ENCODE data around the gene GRHPR.
A peak's percentile ranks its signal among the peaks of the same experiment; 100 is the strongest.

GRHPR gene

DNA sequence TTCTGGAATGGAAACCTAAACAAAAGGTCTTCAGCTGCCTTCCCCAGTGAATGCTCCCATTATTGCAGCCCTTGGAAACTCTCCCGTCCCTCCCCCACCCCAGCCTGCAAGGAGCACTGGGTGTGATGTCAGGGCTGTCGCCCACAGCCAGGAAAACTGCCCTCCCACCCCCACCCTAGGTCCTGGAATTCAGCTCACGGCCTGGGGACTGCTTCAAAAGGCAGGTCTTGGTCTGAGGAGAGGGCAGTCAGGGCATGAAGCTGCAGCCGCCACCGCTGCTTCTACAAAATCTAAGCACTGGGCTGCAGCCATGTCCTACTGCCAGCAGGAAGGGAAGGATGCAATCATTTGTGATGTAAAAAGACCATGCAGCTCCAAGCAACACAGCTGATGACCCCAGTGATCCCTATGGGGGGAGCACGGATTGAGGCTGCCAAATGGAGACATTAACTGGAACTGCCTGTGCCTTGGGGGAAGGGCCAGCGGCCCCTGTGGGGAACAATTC lies 11.4 kb downstream of the GRHPR start (continued):
- TF ChIP-seq, protein P1, sequence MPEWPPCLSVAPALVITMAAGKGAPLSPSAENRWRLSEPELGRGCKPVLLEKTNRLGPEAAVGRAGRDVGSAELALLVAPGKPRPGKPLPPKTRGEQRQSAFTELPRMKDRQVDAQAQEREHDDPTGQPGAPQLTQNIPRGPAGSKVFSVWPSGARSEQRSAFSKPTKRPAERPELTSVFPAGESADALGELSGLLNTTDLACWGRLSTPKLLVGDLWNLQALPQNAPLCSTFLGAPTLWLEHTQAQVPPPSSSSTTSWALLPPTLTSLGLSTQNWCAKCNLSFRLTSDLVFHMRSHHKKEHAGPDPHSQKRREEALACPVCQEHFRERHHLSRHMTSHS (tag by site-specific recombination; IDR thresholded peaks at IDR 0.05): no peak
- TF ChIP-seq KLF10 (tag by site-specific recombination; IDR thresholded peaks at IDR 0.05) (no peak), CTCF (tag by site-specific recombination; IDR thresholded peaks at IDR 0.05) (no peak), ZNF10 (tag by site-specific recombination; IDR thresholded peaks at IDR 0.05) (no peak), ZFHX2 (tag by site-specific recombination; conservative IDR thresholded peaks at IDR 0.05) (no peak), HOXC10 (CRISPR knock-in tag; IDR thresholded peaks at IDR 0.05) (no peak)

DNA sequence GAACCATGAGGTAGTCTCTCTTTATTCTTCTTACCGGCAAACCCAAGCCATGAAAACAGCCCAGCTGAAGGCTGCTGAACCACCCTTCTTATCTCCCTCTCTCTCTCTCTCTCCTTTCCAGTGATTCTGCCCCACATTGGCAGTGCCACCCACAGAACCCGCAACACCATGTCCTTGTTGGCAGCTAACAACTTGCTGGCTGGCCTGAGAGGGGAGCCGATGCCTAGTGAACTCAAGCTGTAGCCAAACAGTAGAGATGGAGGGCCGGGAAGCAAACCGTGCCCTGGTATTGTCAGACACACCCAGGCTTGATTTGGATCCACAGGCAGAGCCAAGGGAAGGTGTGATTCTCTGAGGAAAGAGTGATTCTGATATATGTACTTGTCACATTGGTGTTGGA lies 14.0 kb downstream of the GRHPR start:
- Histone ChIP-seq H3K9me3 (ENCODE audit: control insufficient read depth, insufficient read depth, low read depth, low read length) (no peaks in the 10 kb centered on the region), H3K4me3 (ENCODE audit: low read depth, low read length) (no peak overlapping the region), H3K4me1 (ENCODE audit: control insufficient read depth, insufficient read depth, low read length) (no peaks in the 10 kb centered on the region), H3K27ac (ENCODE audit: extremely low read depth, low read depth, low read length) (no peak overlapping the region), H3K36me3 (ENCODE audit: control insufficient read depth in 2 of 2, insufficient read depth in 1 of 2, low read length in 2 of 2) (peaks cover 5 to 100% of the 10 kb centered on the region in 2 experiments)
- CTCF ChIA-PET: interaction anchor here (2.3 kb wide), 1 partner anchor 22 kb away, joined by 6 read pairs; no protein-coding TSS in a partner anchor
- POLR2A ChIA-PET: no interaction called here
- TF ChIP-seq ZNF174 (tag by site-specific recombination; IDR thresholded peaks at IDR 0.05) (no peak), ZNF571 (tag by site-specific recombination; IDR thresholded peaks at IDR 0.05) (no peak), RBAK (tag by site-specific recombination; IDR thresholded peaks at IDR 0.05) (no peak), ZNF335 (tag by site-specific recombination; conservative IDR thresholded peaks at IDR 0.05) (no peak), ZNF223 (tag by site-specific recombination; IDR thresholded peaks at IDR 0.05) (no peak), ZBTB10 (tag by site-specific recombination; IDR thresholded peaks at IDR 0.05) (no peak), ZNF114 (tag by site-specific recombination; IDR thresholded peaks at IDR 0.05) (no peak)
- TF ChIP-seq, protein P2, sequence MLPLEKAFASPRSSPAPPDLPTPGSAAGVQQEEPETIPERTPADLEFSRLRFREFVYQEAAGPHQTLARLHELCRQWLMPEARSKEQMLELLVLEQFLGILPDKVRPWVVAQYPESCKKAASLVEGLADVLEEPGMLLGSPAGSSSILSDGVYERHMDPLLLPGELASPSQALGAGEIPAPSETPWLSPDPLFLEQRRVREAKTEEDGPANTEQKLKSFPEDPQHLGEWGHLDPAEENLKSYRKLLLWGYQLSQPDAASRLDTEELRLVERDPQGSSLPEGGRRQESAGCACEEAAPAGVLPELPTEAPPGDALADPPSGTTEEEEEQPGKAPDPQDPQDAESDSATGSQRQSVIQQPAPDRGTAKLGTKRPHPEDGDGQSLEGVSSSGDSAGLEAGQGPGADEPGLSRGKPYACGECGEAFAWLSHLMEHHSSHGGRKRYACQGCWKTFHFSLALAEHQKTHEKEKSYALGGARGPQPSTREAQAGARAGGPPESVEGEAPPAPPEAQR (tag by site-specific recombination; IDR thresholded peaks at IDR 0.05): no peak

DNA sequence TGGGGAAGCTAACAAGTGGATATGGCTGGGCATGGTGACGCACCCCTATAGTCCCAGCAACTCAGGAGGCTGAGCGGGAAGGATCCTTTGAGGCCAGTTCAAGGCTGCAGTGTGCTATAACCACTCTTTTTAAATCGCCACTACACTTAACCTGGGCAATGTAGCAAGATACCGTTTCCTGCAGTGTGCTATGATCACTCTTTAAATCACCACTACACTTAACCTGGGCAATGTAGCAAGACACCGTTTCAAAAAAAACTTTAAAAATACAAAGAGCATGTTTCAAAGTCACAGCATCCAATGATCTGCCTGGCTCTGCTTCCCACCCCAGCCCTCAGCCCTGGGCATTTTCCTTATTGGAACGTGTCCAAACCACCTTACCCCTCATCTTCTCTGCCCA lies 14.5 kb downstream of the GRHPR start:
- no peak overlapping the region for H3K27ac ChIP-seq (ENCODE audit: extremely low read depth, low read depth, low read length)
- no peaks in the 10 kb centered on the region for H3K4me1 ChIP-seq (ENCODE audit: control insufficient read depth, insufficient read depth, low read length)
- TF ChIP-seq ZNF211 (tag by site-specific recombination; IDR thresholded peaks at IDR 0.05; ENCODE audit: low read depth) (no peak), ZNF121 (tag by site-specific recombination; IDR thresholded peaks at IDR 0.05) (peak; percentile 79)
- no peak overlapping the region for H3K4me3 ChIP-seq (ENCODE audit: low read depth, low read length)
- ChIA-PET CTCF (no interaction called here), POLR2A (no interaction called here)
- no peaks in the 10 kb centered on the region for H3K9me3 ChIP-seq (ENCODE audit: control insufficient read depth, insufficient read depth, low read depth, low read length)
- H3K36me3 ChIP-seq (ENCODE audit: control insufficient read depth in 2 of 2, insufficient read depth in 1 of 2, low read length in 2 of 2): peaks cover 5 to 100% of the 10 kb centered on the region in 2 experiments
